Measurements from ENCODE around the gene TMEM60.

TMEM60 gene

DNA sequence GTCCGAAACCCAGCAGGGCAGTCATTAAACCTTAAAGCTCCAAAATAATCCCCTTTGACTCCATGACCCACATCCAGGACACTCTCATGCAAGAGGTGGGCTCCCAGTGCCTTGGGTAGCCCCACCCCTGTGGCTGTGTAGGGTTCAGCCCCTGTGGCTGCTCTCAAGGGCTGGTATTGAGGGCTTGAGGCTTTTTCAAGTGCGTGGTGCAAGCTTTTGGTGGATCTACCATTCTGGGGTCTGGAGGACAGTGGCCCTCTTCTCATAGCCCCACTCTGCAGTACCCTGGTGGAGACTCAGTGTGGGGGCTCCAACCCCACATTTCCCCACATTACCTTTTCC, 51.4 kb downstream of the TMEM60 start:
- DNase-seq: no peak
- H3K36me3 Mint-ChIP-seq: peaks cover 37% of the 10 kb centered on the region
- no peaks in the 10 kb centered on the region for H3K9me3 Mint-ChIP-seq
- H3K4me3 Mint-ChIP-seq: no peak overlapping the region
- CTCF ChIA-PET: interaction anchor here (1.3 to 1.9 kb wide), 2 partner anchors 11 to 14 kb away, joined by 4 read pairs; no protein-coding TSS in a partner anchor
- no peaks in the 10 kb centered on the region for H3K27me3 Mint-ChIP-seq
- H3K27ac Mint-ChIP-seq: no peak overlapping the region
- H3K4me1 Mint-ChIP-seq: peaks cover 4% of the 10 kb centered on the region

DNA sequence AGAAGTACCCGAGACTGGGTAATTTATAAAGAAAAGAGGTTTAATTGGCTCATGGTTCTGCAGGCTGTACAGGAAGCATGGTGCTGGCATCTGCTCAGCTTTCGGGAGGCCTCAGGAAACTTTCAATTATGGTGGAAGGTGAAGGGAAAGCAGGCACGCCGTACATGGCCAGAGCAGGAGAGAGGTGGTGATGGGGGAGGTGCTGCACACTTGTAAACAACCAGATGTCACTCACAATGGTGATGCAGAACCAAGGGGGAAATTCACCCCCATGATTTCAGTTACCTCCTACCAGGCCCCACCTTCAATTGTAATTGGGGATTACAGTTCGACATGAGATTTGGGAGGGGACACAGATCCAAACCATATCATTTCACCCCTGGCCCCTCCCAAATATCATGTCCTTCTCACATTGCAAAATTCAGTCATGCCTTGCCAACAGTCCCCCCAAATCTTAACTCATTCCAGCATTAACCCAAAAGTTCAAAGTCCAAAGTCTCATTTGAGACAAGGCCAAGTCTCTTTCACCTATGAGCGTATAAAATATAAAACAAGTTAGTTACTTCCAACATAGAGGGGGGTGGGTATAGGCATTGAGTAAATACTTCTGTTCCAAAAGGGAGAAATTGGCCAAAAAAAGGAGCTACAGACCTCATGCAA, 51.9 kb downstream of the TMEM60 start:
- Mint-ChIP-seq H3K9me3 (no peaks in the 10 kb centered on the region), H3K4me3 (no peak overlapping the region), H3K27ac (no peak overlapping the region), H3K27me3 (no peaks in the 10 kb centered on the region), H3K4me1 (peaks cover 4% of the 10 kb centered on the region), H3K36me3 (peaks cover 37% of the 10 kb centered on the region)
- CTCF ChIA-PET: interaction anchor here (1.9 kb wide), 1 partner anchor 11 kb away, joined by 4 read pairs; no protein-coding TSS in a partner anchor
- no peak for DNase-seq

DNA sequence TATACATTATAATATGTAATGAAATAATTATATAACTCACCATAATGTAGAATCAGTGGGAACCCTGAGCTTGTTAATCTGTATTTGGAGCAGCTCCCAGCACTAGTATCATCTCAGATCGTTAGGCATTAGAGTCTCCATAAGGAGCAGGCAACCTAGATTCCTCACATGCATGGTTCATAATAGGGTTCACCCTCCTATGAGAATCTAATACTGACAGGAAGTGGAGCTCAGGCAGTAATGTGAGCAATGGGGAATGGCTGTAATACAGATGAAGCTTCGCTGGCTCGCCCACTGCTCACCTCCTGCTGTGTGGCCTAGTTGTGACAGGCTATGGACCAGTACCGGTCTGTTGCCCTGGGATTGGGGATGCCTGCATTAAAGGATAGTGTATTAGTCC, 52.5 kb downstream of the TMEM60 start:
- Mint-ChIP-seq H3K27me3 (no peaks in the 10 kb centered on the region), H3K9me3 (no peaks in the 10 kb centered on the region), H3K4me1 (peaks cover 2% of the 10 kb centered on the region), H3K4me3 (no peak overlapping the region), H3K36me3 (peaks cover 34% of the 10 kb centered on the region), H3K27ac (no peak overlapping the region)
- CTCF ChIA-PET: no interaction called here
- DNase-seq: no peak

Measured in activated naive CD4-positive, alpha-beta T cell treated with anti-CD3 and anti-CD28 coated beads, Interleukin-2, amount 10 ng/mL, durations not matched to agents 7 days and 5 days (primary cell).